ENCODE measurements around the gene RPTN. TPM values are rescaled to one million over a fixed set of nuclear protein-coding genes. Genes with fewer than 3 reads are reported as not detected.

The RPTN gene
- total RNA-seq, 1 experiment from 2014 or later: not detected

GRCh38 chr1:152112885-152113432, 46.1 kb downstream of the RPTN start:
- Histone ChIP-seq H3K27me3 (ENCODE audit: insufficient read depth, low read length) (peaks cover 87% of the 10 kb centered on the region), H3K9me2 (ENCODE audit: insufficient read depth) (no peaks in the 10 kb centered on the region), H3K36me3 (ENCODE audit: control insufficient read depth in 1 of 2, insufficient read depth in 2 of 2, low read length in 2 of 2) (no peaks in the 10 kb centered on the region), H4K20me1 (ENCODE audit: insufficient read depth) (no peaks in the 10 kb centered on the region), H3K9ac (ENCODE audit: low read length) (no peak overlapping the region), H3K4me3 (replicated peaks in 1 of 2; ENCODE audit: low read depth in 1 of 2, low read length in 2 of 2) (no peak overlapping the region), H3K9me3 (ENCODE audit: control insufficient read depth in 1 of 2, insufficient read depth in 1 of 2, low read depth in 1 of 2, low read length in 2 of 2) (no peaks in the 10 kb centered on the region), H3K27ac (ENCODE audit: low read depth, low read length) (no peak overlapping the region), H3K4me2 (ENCODE audit: low read length) (no peak overlapping the region), H3K79me2 (ENCODE audit: insufficient read depth, low read length) (no peaks in the 10 kb centered on the region), H3K4me1 (ENCODE audit: control insufficient read depth in 1 of 2, insufficient read depth in 2 of 2, low read length in 2 of 2) (peaks cover 12 to 36% of the 10 kb centered on the region in 2 experiments), H2AFZ (ENCODE audit: low read depth, low read length, poor library complexity, severe bottlenecking) (no peak overlapping the region)
- DNase-seq (ENCODE audit: low read depth, low spot score): no peak
- no peak for ATAC-seq
- ChIA-PET RAD21 (ENCODE audit: low non-redundant PET in 1 of 2, low total read pairs in 2 of 2, uncharacterized antibody in 2 of 2, unreplicated experiment in 2 of 2) (no interaction called here), CTCF (interaction anchor here (1.3 kb wide), 1 partner anchor 29 kb away, joined by 3 read pairs; no protein-coding TSS in a partner anchor), POLR2A (no interaction called here)
- intact Hi-C loops (cut with micrococcal nuclease): no loop called here
- no TSS peak for BruUV-seq (replicated peaks)
- TF ChIP-seq SRF (IDR thresholded peaks at IDR 0.05; ENCODE audit: low read depth): no peak
- no peak for TF ChIP-seq EZH2phosphoT487 (IDR thresholded peaks at IDR 0.05; ENCODE audit: borderline replicate concordance)
- TF ChIP-seq SP1 (IDR thresholded peaks at IDR 0.05; ENCODE audit: low read depth): no peak
- no peak for TF ChIP-seq EGR1 (IDR thresholded peaks at IDR 0.05; ENCODE audit: low read depth)
- no peak for TF ChIP-seq ATF3 (IDR thresholded peaks at IDR 0.05)
- TF ChIP-seq SIN3A (IDR thresholded peaks at IDR 0.05; ENCODE audit: low read depth): no peak
- TF ChIP-seq POLR2A (IDR thresholded peaks at IDR 0.05; ENCODE audit: borderline replicate concordance, extremely low read depth, insufficient read depth, insufficient read length): no peak
- no peak for TF ChIP-seq RAD21 (IDR thresholded peaks at IDR 0.05; ENCODE audit: low read depth)
- no peak for TF ChIP-seq CBX3 (IDR thresholded peaks at IDR 0.05; ENCODE audit: low read depth)
- no peak for TF ChIP-seq FOSL1 (IDR thresholded peaks at IDR 0.05; ENCODE audit: low read depth)

DNA sequence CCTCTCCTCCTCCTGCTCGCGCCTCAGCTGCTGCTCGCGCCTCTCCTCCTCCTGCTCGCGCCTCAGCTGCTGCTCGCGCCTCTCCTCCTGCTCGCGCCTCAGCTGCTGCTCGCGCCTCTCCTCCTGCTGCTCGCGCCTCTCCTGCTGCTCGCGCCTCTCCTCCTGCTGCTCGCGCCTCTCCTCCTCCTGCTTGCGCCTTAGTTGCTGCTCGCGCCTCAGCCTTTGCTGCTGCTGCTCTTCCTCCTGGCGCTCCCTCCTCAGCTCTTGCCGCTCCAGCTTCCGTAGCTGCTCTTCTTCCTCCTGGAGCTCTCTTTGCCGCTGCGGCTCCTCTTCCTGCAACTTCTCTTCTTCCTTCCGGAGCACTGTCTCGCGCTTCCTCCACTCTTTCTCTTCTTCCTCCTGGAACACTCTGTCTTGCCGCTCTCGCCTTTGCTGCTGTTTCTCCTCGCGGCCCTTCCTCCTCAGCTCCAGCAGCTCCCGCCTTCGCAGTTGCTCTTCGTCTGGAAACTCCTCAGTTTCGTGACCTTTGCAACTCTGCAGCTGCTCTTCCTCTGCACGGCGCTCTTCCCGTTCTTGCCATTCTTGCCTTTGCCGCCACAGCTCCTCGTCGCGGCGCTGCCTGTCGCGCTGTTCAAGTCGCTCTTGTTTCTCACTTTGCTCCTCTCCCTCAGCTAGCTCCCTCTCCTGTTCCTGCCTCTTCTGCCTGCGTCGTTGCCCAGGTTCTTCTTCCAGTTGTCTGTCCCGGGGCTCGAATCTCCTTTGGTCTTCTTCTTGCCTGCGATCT, 46.7 kb downstream of the RPTN start:
- no peak overlapping the region for H2AFZ ChIP-seq (ENCODE audit: low read depth, low read length, poor library complexity, severe bottlenecking)
- H3K4me3 ChIP-seq (replicated peaks in 1 of 2; ENCODE audit: low read depth in 1 of 2, low read length in 2 of 2): no peak overlapping the region
- intact Hi-C loops (cut with micrococcal nuclease): no loop called here
- peaks cover 12 to 43% of the 10 kb centered on the region in 2 experiments for H3K4me1 ChIP-seq (ENCODE audit: control insufficient read depth in 1 of 2, insufficient read depth in 2 of 2, low read length in 2 of 2)
- no peak overlapping the region for H3K4me2 ChIP-seq (ENCODE audit: low read length)
- H3K9ac ChIP-seq (ENCODE audit: low read length): no peak overlapping the region
- no TSS peak for BruUV-seq (replicated peaks)
- ATAC-seq (no peak), DNase-seq (ENCODE audit: low read depth, low spot score) (no peak)
- H4K20me1 ChIP-seq (ENCODE audit: insufficient read depth): no peaks in the 10 kb centered on the region
- CTCF ChIA-PET: interaction anchor here (1.3 kb wide), 1 partner anchor 30 kb away, joined by 3 read pairs; no protein-coding TSS in a partner anchor
- H3K27ac ChIP-seq (ENCODE audit: low read depth, low read length): no peak overlapping the region
- POLR2A ChIA-PET: no interaction called here
- H3K79me2 ChIP-seq (ENCODE audit: insufficient read depth, low read length): no peaks in the 10 kb centered on the region
- RAD21 ChIA-PET (ENCODE audit: low non-redundant PET in 1 of 2, low total read pairs in 2 of 2, uncharacterized antibody in 2 of 2, unreplicated experiment in 2 of 2): interaction anchor here in 1 of 2 experiments (0.7 kb wide), 1 partner anchor 54 kb away, joined by 4 read pairs; no protein-coding TSS in a partner anchor
- no peaks in the 10 kb centered on the region for H3K36me3 ChIP-seq (ENCODE audit: control insufficient read depth in 1 of 2, insufficient read depth in 2 of 2, low read length in 2 of 2)
- peaks cover 86% of the 10 kb centered on the region for H3K27me3 ChIP-seq (ENCODE audit: insufficient read depth, low read length)
- no peaks in the 10 kb centered on the region for H3K9me2 ChIP-seq (ENCODE audit: insufficient read depth)
- H3K9me3 ChIP-seq (ENCODE audit: control insufficient read depth in 1 of 2, insufficient read depth in 1 of 2, low read depth in 1 of 2, low read length in 2 of 2): no peaks in the 10 kb centered on the region
- TF ChIP-seq RAD21 (IDR thresholded peaks at IDR 0.05; ENCODE audit: low read depth) (no peak), CBX3 (IDR thresholded peaks at IDR 0.05; ENCODE audit: low read depth) (no peak), SRF (IDR thresholded peaks at IDR 0.05; ENCODE audit: low read depth) (no peak), ZNF274 (IDR thresholded peaks at IDR 0.05; ENCODE audit: low read depth, low read length) (no peak), SIN3A (IDR thresholded peaks at IDR 0.05; ENCODE audit: low read depth) (no peak), SP1 (IDR thresholded peaks at IDR 0.05; ENCODE audit: low read depth) (no peak), ZFX (IDR thresholded peaks at IDR 0.05) (no peak), TCF7L2 (IDR thresholded peaks at IDR 0.05; ENCODE audit: borderline replicate concordance, extremely low read depth, insufficient read depth, insufficient read length) (no peak), MAX (IDR thresholded peaks at IDR 0.05) (no peak), EZH2 (IDR thresholded peaks at IDR 0.05) (no peak)
- TF ChIP-seq, protein P1, sequence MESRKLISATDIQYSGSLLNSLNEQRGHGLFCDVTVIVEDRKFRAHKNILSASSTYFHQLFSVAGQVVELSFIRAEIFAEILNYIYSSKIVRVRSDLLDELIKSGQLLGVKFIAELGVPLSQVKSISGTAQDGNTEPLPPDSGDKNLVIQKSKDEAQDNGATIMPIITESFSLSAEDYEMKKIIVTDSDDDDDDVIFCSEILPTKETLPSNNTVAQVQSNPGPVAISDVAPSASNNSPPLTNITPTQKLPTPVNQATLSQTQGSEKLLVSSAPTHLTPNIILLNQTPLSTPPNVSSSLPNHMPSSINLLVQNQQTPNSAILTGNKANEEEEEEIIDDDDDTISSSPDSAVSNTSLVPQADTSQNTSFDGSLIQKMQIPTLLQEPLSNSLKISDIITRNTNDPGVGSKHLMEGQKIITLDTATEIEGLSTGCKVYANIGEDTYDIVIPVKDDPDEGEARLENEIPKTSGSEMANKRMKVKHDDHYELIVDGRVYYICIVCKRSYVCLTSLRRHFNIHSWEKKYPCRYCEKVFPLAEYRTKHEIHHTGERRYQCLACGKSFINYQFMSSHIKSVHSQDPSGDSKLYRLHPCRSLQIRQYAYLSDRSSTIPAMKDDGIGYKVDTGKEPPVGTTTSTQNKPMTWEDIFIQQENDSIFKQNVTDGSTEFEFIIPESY (IDR thresholded peaks at IDR 0.05; ENCODE audit: extremely low read depth, insufficient replicate concordance, low read length): no peak
